H9 (cell line): ENCODE measurements around the gene EEF1AKMT2. TPM values are rescaled to one million over a fixed set of nuclear protein-coding genes. Genes with fewer than 3 reads are reported as not detected.

Source experiments
- DNase-seq: peaks from one replicate; pipeline ENCODE4 v3.0.0-alpha.2; 2017
- H2AFZ ChIP-seq: one replicate; pipeline ENCODE4 v1.6.1; 2013; ENCODE audit warnings: mild to moderate bottlenecking, low read length, control low read depth, moderate library complexity
- H2AK5ac ChIP-seq: 2 replicates; pipeline ENCODE4 v1.6.1; 2013; ENCODE audit warnings: low read length, control low read depth, mixed read lengths; ENCODE audit not compliant: insufficient read length
- H2BK120ac ChIP-seq: one replicate; pipeline ENCODE4 v1.6.1; 2013; ENCODE audit warnings: low read depth, mild to moderate bottlenecking, low read length, control low read depth, inconsistent platforms; ENCODE audit not compliant: poor library complexity, severe bottlenecking
- H2BK12ac ChIP-seq: 2 replicates; pipeline ENCODE4 v1.6.1; 2013; ENCODE audit warnings: low read length, control low read depth, mixed read lengths, low read depth; ENCODE audit not compliant: insufficient read length
- H2BK15ac ChIP-seq: 2 replicates; pipeline ENCODE4 v1.6.1; 2013; ENCODE audit warnings: low read depth, low read length, control low read depth
- H2BK20ac ChIP-seq: one replicate; pipeline ENCODE4 v1.6.1; 2013; ENCODE audit warnings: low read depth, mild to moderate bottlenecking, low read length, control low read depth, inconsistent platforms; ENCODE audit not compliant: poor library complexity, severe bottlenecking
- H2BK5ac ChIP-seq: 2 replicates; pipeline ENCODE4 v1.6.1; 2013; ENCODE audit warnings: low read length, control low read depth, mixed read lengths; ENCODE audit not compliant: insufficient read length
- H3K14ac ChIP-seq: 2 replicates; pipeline ENCODE4 v1.6.1; 2013; ENCODE audit warnings: low read length, control low read depth; ENCODE audit not compliant: insufficient read depth
- H3K18ac ChIP-seq: 2 replicates; pipeline ENCODE4 v1.6.1; 2013; ENCODE audit warnings: low read depth, mild to moderate bottlenecking, mixed read lengths, low read length, control low read depth; ENCODE audit not compliant: insufficient read length
- H3K23ac ChIP-seq: 2 replicates; pipeline ENCODE4 v1.6.1; 2013; ENCODE audit warnings: low read length, control low read depth, mixed read lengths, low read depth; ENCODE audit not compliant: insufficient read length
- H3K23me2 ChIP-seq: 2 replicates; pipeline ENCODE4 v1.6.1; 2013; ENCODE audit warnings: low read depth, mild to moderate bottlenecking, mixed read lengths, low read length, control low read depth; ENCODE audit not compliant: insufficient read length, poor library complexity, severe bottlenecking
- H3K27ac ChIP-seq: 2 replicates; pipeline ENCODE4 v1.5.1; 2013; ENCODE audit warnings: low read length, control low read depth, mixed read lengths, low read depth; ENCODE audit not compliant: insufficient read length
- H3K27me3 ChIP-seq: 2 replicates; pipeline ENCODE4 v1.6.1; 2013; ENCODE audit warnings: low read length, control low read depth, inconsistent platforms; ENCODE audit not compliant: insufficient read depth
- H3K4ac ChIP-seq: 2 replicates; pipeline ENCODE4 v1.6.1; 2013; ENCODE audit warnings: low read depth, mild to moderate bottlenecking, control low read depth, inconsistent platforms, low read length, moderate library complexity
- H3K4me1 ChIP-seq: 2 replicates; pipeline ENCODE4 v1.6.1; 2013; ENCODE audit warnings: low read length, control low read depth, inconsistent platforms; ENCODE audit not compliant: insufficient read depth
- H3K4me2 ChIP-seq: 2 replicates; pipeline ENCODE4 v1.6.1; 2013; ENCODE audit warnings: low read length, control low read depth, mixed read lengths; ENCODE audit not compliant: insufficient read length, insufficient read depth
- H3K56ac ChIP-seq: 2 replicates; pipeline ENCODE4 v1.6.1; 2013; ENCODE audit warnings: low read depth, mild to moderate bottlenecking, mixed read lengths, low read length, control low read depth; ENCODE audit not compliant: insufficient read length
- H3K79me1 ChIP-seq: 2 replicates; pipeline ENCODE4 v1.6.1; 2013; ENCODE audit warnings: low read depth, mild to moderate bottlenecking, moderate library complexity, low read length, control low read depth, inconsistent platforms; ENCODE audit not compliant: insufficient read depth, poor library complexity, severe bottlenecking
- H3K79me2 ChIP-seq: 2 replicates; pipeline ENCODE4 v1.6.1; 2013; ENCODE audit warnings: low read length, control low read depth, inconsistent platforms; ENCODE audit not compliant: insufficient read depth
- H3K9ac ChIP-seq: 2 replicates; pipeline ENCODE4 v1.6.1; 2013; ENCODE audit warnings: low read length, control low read depth, mixed read lengths; ENCODE audit not compliant: insufficient read length; ENCODE audit errors: extremely low read depth
- H3K9me3 ChIP-seq: one replicate; pipeline ENCODE4 v1.6.1; 2013; ENCODE audit warnings: low read depth, low read length, inconsistent platforms; ENCODE audit not compliant: control insufficient read depth
- H3T11ph ChIP-seq: one replicate; pipeline ENCODE4 v1.6.1; 2013; ENCODE audit warnings: mild to moderate bottlenecking, low read length, control low read depth, inconsistent platforms
- H4K20me1 ChIP-seq: one replicate; pipeline ENCODE4 v1.6.1; 2013; ENCODE audit not compliant: control insufficient read depth, insufficient read length, insufficient read depth
- H4K5ac ChIP-seq: 2 replicates; pipeline ENCODE4 v1.6.1; 2013; ENCODE audit warnings: low read depth, mild to moderate bottlenecking, mixed read lengths, low read length, control low read depth; ENCODE audit not compliant: insufficient read length
- H4K8ac ChIP-seq: replicated peaks from 2 replicates; pipeline ENCODE4 v1.6.1; 2013; ENCODE audit warnings: low read length, control low read depth, mixed read lengths, low read depth; ENCODE audit not compliant: insufficient read length
- H4K91ac ChIP-seq: 2 replicates; pipeline ENCODE4 v1.6.1; 2013; ENCODE audit warnings: low read depth, mild to moderate bottlenecking, moderate library complexity, mixed read lengths, low read length, control low read depth; ENCODE audit not compliant: insufficient read length
- H3K27ac Mint-ChIP-seq, 3 experiments: 2 replicates in 2 of 3; 3 replicates in 1 of 3; pipeline ENCODE4 v1.8.0; 2020 to 2021; ENCODE audit warnings: mixed read lengths in 3 of 3, mild to moderate bottlenecking in 1 of 3, moderate library complexity in 1 of 3
- H3K27me3 Mint-ChIP-seq: 2 replicates; pipeline ENCODE4 v1.8.0; 2021; ENCODE audit warnings: low read depth, mild to moderate bottlenecking, moderate library complexity, mixed read lengths
- H3K36me3 Mint-ChIP-seq, 3 experiments: 2 replicates in 2 of 3; 3 replicates in 1 of 3; pipeline ENCODE4 v1.8.0; 2020 to 2021; ENCODE audit warnings: low read depth in 3 of 3, mixed read lengths in 3 of 3; ENCODE audit not compliant: insufficient read depth in 1 of 3
- H3K4me1 Mint-ChIP-seq, 2 experiments: 2 replicates each; pipeline ENCODE4 v1.8.0; 2020; ENCODE audit warnings: mixed read lengths in 2 of 2
- H3K4me3 Mint-ChIP-seq, 2 experiments: 2 replicates in 1 of 2; 3 replicates in 1 of 2; pipeline ENCODE4 v1.8.0; 2020 to 2021; ENCODE audit warnings: mild to moderate bottlenecking in 2 of 2, mixed read lengths in 2 of 2, moderate library complexity in 1 of 2
- H3K9me3 Mint-ChIP-seq, 2 experiments: 2 replicates in 1 of 2; 3 replicates in 1 of 2; pipeline ENCODE4 v1.8.0; 2020; ENCODE audit warnings: mild to moderate bottlenecking in 2 of 2, mixed read lengths in 2 of 2, moderate library complexity in 1 of 2
- WGBS: extraction: QIAGEN DNeasy Blood & Tissue Kit; methylation state at CpG from one replicate; pipeline ENCODE4 v1.1.7; 2013; ENCODE audit warnings: missing lambda C conversion rate, low lambda C conversion rate, mixed read lengths; ENCODE audit not compliant: insufficient read length; ENCODE audit errors: extremely low coverage; 5-methylcytosine and 5-hydroxymethylcytosine counted together
- total RNA-seq: library from RNA; stranded (reverse); gene quantifications from 2 replicates; pipeline ENCODE4 v1.2.1, GENCODE V29; 2021
- TF ChIP-seq, protein P1 (sequence below): fragments of 200-600 bp; sonication (generic); conservative IDR thresholded peaks from 3 replicates; pipeline ENCODE4 v1.8.0; 2021; ENCODE audit warnings: antibody characterized with exemption, mild to moderate bottlenecking

Gene EEF1AKMT2
- total RNA-seq, 1 experiment from 2014 or later, result 19.0 TPM

DNA sequence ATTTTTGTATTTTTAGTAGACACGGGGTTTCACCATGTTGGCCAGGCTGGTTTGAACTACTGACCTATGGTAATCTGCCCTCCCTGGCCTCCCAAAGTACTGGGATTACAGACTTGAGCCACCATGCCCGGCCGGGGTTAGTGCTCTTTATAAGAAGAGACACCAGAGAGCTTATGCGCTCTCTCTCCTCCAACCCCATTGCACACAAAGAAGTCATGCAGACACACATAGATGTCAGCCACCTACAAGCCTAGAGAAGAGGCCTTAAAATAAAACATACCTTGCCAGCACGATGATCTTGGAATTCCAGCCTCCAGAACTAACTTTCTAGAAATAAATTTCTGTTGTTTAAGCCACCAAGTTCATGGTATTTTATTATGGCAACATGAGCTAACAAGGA, 37.5 kb downstream of the EEF1AKMT2 start:
- Histone ChIP-seq H2BK5ac (no peak overlapping the region), H4K8ac (no peak overlapping the region), H4K5ac (no peak overlapping the region), H2AFZ (no peak overlapping the region), H3K14ac (no peak overlapping the region), H3K56ac (no peak overlapping the region), H2BK120ac (no peak overlapping the region), H3T11ph (no peak overlapping the region), H3K79me1 (no peaks in the 10 kb centered on the region), H3K4ac (no peak overlapping the region), H4K20me1 (no peaks in the 10 kb centered on the region), H3K79me2 (no peaks in the 10 kb centered on the region), H2BK12ac (no peak overlapping the region), H2BK15ac (no peak overlapping the region), H3K27ac (no peak overlapping the region), H2BK20ac (no peak overlapping the region), H3K4me1 (peaks cover 2% of the 10 kb centered on the region; the same call in 1 of the 2 replicates), H3K9me3 (no peaks in the 10 kb centered on the region), H4K91ac (no peak overlapping the region), H3K23ac (no peak overlapping the region), H3K23me2 (no peaks in the 10 kb centered on the region), H3K9ac (no peak overlapping the region), H3K18ac (no peak overlapping the region), H2AK5ac (no peak overlapping the region), H3K27me3 (no peaks in the 10 kb centered on the region), H3K4me2 (no peak overlapping the region)
- no peaks in the 10 kb centered on the region for H3K9me3 Mint-ChIP-seq
- peaks cover 4 to 18% (median 10%) of the 10 kb centered on the region in 3 experiments; a peak in 6 of 7 replicates for H3K36me3 Mint-ChIP-seq
- no CpG with 5 or more reads among the region's 5 CpGs for WGBS
- H3K4me3 Mint-ChIP-seq, result no peak overlapping the region
- H3K4me1 Mint-ChIP-seq, result peaks cover 21 to 28% of the 10 kb centered on the region in 2 experiments
- DNase-seq, result no peak
- TF ChIP-seq, protein P1, sequence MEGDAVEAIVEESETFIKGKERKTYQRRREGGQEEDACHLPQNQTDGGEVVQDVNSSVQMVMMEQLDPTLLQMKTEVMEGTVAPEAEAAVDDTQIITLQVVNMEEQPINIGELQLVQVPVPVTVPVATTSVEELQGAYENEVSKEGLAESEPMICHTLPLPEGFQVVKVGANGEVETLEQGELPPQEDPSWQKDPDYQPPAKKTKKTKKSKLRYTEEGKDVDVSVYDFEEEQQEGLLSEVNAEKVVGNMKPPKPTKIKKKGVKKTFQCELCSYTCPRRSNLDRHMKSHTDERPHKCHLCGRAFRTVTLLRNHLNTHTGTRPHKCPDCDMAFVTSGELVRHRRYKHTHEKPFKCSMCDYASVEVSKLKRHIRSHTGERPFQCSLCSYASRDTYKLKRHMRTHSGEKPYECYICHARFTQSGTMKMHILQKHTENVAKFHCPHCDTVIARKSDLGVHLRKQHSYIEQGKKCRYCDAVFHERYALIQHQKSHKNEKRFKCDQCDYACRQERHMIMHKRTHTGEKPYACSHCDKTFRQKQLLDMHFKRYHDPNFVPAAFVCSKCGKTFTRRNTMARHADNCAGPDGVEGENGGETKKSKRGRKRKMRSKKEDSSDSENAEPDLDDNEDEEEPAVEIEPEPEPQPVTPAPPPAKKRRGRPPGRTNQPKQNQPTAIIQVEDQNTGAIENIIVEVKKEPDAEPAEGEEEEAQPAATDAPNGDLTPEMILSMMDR, result no peak
- H3K27me3 Mint-ChIP-seq, result no peaks in the 10 kb centered on the region
- H3K27ac Mint-ChIP-seq, result peak overlapping the region in 2 of 3 experiments; percentile 30 to 59; a peak in 2 of 7 replicates
